GM21619 (cell line): Measurements from ENCODE around the gene PLEKHA7.
"Not testable (repeated sequence)": the region's sequence is repeated elsewhere in the genome, so short reads cannot be mapped to it uniquely, and the experiment has no call there.

Source experiments
- ATAC-seq: cut with Tn5 transposase; IDR thresholded peaks from one replicate; pipeline ENCODE4 v1.9.1; 2021; ENCODE audit not compliant: unreplicated experiment

The PLEKHA7 gene

DNA sequence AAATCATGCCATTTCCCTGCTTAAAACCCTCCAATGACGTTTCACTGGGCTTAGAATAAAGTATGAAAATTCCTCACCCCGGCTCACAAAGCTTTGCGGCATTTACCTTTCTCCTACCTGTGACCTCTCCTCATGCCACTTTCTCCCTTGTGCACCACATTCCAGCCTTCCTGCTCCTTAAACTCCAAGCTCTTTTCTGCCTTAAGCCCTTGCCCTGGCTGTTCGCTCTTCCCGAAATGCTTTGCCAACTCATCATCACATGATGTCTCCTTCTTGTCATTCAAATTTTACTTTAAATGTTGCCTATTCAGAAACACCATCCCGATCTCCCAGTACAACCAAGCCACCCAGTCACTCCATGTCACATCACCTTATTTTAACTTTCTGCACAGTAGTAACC is 2.0 kb downstream of the PLEKHA7 start:
- ATAC-seq = no peak

DNA sequence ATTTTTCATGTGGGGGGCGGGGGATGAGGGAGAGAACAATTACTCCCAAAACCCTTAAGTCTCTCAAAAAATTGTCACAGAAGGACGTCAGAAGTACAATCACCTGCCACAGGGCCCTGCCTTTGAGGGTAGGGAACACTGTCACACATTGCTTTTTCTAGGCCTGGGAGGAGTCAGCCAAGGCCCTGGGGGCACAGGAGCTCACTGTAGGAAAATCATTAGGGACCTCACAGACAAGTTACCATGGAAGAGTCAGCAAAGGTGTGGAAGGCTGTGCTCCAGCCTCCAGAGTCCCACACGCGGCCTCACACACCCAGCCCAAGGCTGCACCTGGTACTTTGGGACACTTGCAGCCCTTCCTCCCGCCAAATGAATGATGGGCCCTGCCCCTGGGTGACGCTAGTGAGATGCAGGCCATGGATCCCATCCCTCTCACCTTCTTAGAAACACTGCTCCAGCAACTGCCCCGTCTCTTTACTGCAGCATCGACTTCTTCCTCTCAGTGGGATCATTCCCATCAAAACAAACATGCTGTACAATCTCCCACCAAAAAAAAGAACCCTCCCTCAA is 3.3 kb downstream of the PLEKHA7 start:
- ATAC-seq = no peak

- ATAC-seq = no peak
These were observed 6.1 kb downstream of the PLEKHA7 start for GRCh38 chr11:17008099-17008498.

DNA sequence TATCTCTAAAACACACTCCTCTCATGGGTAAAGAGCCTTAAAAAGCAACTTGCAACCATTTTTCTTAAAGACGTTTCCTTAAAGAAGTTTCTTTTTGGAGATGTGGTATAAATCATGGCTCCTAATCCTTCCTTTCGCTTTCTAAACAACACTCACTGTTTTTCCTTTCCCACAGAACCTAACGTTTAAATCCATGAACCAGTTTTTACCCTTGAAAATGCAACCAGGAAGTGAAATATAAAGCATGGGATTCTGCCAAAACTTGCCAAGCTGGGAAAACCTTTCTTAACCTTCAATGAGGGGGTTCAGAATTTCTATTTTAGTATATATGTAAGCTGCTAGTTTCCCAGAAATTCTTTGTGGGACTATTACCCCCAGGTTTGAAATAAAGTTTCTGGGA is 8.6 kb downstream of the PLEKHA7 start:
- ATAC-seq = no peak

GRCh38 chr11:17004486-17005148 is 9.6 kb downstream of the PLEKHA7 start:
- no peak for ATAC-seq

DNA sequence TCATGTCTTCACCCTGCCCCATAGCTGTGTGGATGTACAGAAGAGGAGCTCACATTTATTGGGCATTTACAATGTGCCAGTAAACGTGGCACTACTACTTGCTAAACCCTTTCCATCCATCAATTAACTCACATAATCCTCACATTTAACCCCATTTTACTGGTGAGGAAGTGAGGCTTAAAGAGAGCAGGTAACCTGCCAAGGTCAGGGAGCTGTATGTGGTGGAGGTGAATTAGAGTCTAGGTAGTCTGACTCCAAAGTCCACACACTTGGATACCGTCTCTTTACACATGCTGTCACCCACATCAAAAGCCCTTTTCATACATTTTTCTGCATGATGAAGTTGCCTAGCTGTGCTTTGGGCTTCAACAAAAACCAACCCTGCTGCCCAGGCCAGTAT is 10.8 kb downstream of the PLEKHA7 start:
- no peak for ATAC-seq

- no peak for ATAC-seq
These were observed 11.7 kb downstream of the PLEKHA7 start for GRCh38 chr11:17002543-17002942.

DNA sequence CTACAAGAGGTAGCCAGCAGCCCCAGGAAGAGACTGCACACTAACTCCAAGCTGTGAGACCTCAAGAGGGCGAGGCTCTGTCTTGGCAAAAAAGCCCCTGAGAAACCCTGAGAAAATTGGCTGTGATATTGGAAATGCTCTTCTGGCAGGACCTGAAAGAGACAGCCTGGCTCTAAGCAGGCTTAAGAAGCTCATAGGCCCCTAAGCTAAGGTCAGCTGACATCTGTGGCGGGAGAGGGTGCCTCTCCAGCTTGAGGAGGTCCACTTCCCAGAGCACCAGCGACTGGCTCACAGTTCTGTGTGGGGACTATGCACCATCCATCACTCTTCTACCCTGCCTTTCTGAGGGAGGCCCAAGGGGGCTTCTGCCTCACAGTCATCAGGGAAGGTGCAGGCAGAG is 12.4 kb downstream of the PLEKHA7 start:
- no peak for ATAC-seq

DNA sequence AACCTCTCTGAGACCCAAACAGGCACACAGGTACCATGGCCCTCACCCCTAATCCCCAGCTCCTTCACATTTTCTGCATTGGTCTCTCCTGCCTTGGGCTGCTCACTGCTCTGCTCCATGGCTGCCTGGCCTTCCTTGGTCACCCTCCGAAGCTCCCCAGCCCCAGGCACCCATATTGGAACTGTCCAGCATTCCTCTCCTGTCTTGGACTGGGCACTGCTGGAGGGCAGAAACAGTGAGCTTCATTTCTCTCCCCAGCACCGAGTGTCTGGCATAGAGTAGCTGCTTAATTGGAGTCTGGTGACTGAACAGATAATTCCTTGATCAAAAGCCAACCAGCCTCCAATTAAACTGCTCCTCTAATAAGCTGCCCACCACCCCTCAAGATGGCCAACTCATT is 13.2 kb downstream of the PLEKHA7 start:
- no peak for ATAC-seq

DNA sequence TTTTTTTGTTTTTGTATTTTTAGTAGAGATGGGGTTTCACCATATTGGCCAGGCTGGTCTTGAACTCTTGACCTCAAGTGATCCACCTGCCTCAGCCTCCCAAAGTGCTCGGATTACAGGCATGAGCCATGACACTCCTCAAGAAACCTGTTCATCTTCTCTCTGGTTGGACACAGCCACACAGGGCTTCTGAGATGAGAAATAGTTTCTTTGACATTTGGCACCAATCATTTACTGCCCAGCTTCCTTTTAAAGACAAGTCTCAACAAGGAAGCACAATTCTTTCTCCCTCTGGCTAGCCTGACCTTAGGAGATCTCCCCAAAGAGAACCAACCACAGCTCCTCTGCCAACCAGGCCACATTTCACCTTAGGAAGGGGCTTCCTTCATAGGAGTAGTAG is 14.0 kb downstream of the PLEKHA7 start:
- ATAC-seq = not testable (repeated sequence)

- no peak for ATAC-seq
These were observed 15.1 kb downstream of the PLEKHA7 start for GRCh38 chr11:16999116-16999515.

DNA sequence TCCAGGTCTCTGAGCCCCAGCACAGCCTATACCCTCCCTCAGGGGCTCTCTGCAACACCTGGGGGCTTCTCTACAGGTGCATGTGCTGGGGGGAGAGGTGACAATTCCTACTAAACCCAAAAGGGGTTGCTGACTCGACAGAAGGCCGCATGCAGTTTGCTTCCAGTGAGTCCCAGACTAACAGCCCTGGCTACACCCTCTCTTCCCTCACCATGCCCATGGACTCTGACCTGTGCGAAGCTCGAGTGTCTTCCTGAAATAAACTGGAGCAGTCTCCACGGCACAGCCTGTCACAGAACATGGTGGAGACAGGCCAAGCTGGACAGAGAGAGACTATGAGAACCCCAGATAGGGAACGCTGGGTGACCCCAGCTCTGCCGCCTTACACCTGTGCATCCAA is 16.6 kb downstream of the PLEKHA7 start:
- no peak for ATAC-seq

DNA sequence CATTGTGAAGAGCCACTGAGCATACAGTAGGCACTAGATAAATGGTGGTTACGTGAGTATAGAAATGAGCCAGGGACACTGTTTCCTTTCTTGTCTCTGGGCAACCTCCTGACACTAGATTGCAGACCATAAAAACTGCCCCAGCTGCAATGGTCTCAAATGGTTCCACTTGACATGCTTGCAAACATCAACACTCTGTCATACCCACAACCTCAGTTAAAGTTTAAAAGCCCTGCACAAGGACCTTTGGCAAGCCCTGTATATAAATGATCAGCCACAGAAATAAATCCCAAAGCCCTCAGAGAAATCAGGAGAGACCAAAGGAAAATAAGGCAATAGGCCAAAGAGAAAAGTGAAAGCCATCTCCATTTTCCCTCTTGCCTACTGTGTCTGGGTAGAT is 20.7 kb downstream of the PLEKHA7 start:
- ATAC-seq = no peak

GRCh38 chr11:16992846-16993245 is 21.4 kb downstream of the PLEKHA7 start:
- no peak for ATAC-seq

GRCh38 chr11:16989554-16989953 is 24.7 kb downstream of the PLEKHA7 start:
- no peak for ATAC-seq

- no peak for ATAC-seq
These were observed 27.0 kb downstream of the PLEKHA7 start for GRCh38 chr11:16987205-16987568.

DNA sequence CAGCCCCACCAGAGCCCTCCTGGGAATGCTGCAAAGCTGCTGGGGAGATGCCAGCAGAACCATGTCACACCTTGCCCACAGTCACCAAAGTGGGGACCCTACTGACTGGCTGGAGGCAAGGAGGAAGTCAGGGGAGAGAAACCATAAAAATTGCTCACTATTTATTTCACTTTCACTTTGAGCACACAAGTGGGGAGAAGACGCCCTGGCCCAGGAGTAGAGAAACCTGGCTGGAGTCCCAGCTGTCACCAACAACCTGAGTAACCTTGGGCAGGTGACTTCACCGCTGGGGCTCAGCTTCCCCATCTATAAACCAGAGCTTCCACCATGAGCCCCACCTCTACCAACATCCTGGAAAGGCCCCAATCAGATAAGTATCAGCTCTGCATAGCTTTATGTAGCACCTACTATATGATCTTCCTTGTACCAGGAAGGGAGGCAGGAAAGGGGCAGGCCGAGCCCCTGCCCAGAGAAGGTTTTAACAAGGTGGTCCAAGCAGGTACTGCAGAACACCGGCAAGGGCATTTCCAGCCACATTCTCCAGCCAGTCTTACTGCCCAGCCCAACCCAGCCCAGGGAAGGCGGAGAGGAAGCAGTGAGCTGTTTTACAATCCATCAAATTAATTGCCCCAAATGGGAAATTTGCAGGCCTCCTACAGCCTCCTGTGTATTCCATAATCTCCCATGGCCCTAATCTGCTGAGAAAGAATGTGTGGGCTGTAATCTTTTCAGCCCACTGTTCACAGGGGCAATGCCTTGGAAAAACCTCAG is 27.6 kb downstream of the PLEKHA7 start:
- peak; percentile 98 for ATAC-seq

GRCh38 chr11:16985297-16985696 is 28.9 kb downstream of the PLEKHA7 start:
- no peak for ATAC-seq

- ATAC-seq = no peak
These were observed 30.0 kb downstream of the PLEKHA7 start for GRCh38 chr11:16984229-16984628.

DNA sequence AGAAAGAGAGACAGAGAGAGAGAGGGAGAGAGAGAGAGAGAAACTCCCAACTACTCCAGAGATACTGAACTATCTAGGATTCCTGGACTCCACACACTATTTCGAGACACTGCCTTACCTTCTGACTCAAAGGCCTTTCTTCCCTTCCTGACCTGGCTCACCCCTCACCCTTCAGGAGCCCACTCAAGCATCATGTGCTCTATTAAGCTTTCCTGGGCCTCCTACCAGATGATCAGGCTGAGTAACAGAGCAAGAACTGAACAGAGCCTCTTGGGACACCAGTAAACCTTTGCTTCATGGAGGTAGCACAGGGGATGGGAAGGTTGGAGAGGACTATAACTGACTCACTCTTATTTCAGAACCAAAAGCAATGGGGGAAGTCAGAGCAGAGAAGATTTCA is 31.4 kb downstream of the PLEKHA7 start:
- no peak for ATAC-seq

DNA sequence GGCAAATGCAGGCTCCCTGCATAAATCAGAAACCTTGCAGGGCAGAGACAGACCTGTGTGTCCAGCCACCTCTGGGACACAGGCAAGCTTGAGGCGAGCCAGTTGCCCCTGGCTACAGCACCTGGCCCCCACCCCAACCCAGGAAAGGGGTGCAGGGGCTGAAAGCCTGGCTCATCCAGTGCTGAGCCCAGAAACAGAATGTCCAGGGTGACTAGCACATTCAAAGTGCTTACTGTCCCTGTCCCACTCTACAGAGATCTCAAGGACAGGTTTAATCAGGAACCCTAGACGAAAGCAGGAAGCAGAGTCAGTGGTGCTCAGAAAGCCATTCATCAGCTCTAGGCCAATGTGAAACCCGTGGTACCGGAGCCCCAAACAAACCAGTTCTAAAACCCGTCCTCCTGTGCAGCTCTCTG is 31.9 kb downstream of the PLEKHA7 start:
- no peak for ATAC-seq

GRCh38 chr11:16981651-16982194 is 32.5 kb downstream of the PLEKHA7 start:
- ATAC-seq = no peak
